ENCODE measurements around the gene ZBBX.

DNA sequence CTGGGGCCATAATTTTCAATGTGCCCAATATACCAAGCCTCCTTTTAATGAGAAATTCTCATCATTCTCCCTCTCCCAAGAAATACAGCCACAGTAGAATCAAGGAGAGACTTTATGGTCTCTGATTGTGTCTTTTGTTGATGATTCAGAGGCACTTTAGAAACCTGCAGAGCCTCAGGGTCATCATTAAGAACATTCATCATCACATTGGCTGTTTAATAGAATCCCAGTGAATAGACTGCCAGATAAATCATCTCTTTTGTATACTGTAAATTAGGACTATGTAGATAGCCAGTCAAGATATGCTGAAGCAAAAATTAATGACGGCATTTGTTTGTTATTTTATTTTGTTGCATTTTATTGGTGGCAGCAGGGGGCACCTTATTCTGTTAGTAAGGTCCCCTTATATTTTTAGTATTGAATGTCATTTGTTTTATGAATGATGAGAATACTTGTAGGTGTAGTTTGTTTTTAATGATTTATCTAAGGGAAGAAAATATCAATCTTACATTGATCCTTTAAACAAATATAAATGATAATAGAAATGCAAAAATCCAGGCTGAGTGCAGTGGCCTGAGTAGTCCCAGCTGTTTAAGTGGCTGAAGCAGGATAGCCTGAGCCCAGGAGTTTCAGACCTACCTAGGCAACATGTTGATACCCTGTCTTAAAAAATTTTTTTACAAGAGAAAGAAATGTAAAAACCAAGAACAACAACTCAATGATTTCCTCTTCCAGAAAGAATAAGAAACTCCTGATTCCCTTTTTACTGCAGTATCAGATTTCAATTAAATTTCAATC, 138.8 kb downstream of the ZBBX start:
- no peak for TF ChIP-seq POLR2A (IDR thresholded peaks at IDR 0.05)
- TF ChIP-seq, protein P1, sequence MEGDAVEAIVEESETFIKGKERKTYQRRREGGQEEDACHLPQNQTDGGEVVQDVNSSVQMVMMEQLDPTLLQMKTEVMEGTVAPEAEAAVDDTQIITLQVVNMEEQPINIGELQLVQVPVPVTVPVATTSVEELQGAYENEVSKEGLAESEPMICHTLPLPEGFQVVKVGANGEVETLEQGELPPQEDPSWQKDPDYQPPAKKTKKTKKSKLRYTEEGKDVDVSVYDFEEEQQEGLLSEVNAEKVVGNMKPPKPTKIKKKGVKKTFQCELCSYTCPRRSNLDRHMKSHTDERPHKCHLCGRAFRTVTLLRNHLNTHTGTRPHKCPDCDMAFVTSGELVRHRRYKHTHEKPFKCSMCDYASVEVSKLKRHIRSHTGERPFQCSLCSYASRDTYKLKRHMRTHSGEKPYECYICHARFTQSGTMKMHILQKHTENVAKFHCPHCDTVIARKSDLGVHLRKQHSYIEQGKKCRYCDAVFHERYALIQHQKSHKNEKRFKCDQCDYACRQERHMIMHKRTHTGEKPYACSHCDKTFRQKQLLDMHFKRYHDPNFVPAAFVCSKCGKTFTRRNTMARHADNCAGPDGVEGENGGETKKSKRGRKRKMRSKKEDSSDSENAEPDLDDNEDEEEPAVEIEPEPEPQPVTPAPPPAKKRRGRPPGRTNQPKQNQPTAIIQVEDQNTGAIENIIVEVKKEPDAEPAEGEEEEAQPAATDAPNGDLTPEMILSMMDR (IDR thresholded peaks at IDR 0.05), result no peak

All from testis (tissue), 2 donors.